K562 (cell line): ENCODE measurements around the gene CRABP2. TPM values are rescaled to one million over a fixed set of nuclear protein-coding genes. Genes with fewer than 3 reads are reported as not detected.
A peak's percentile ranks its signal among the peaks of the same experiment; 100 is the strongest.

Experiments used
- ATAC-seq: fragments of 200-7000 bp; cut with Tn5 transposase; 3 replicates; pipeline ENCODE4 v1.9.1; 2020; ENCODE audit warnings: moderate library complexity
- BruUV-seq: library from RNA; stranded (reverse); fragments of 400-500 nt; replicated peaks from 2 replicates; lab custom pipeline; 2021; lab: Mats Ljungman, UMichigan
- CTCF ChIA-PET: fragments of 300-600 bp; formaldehyde crosslinking; extraction: SDS; loops from one replicate; lab custom pipeline; 2021; ENCODE audit warnings: low intra/inter-chr PET ratio; lab: Yijun Ruan, JAX
- POLR2A ChIA-PET: fragments of 300-600, 350-650 bp; sonication (Branson Sonifier 250); formaldehyde crosslinking; extraction: SDS; loops from one replicate; lab custom pipeline; 2021; ENCODE audit warnings: antibody characterized with exemption, inconsistent platforms; lab: Yijun Ruan, JAX
- DNase-seq, 4 experiments: peaks; one replicate each; pipeline versions ENCODE4 v3.0.0 to v3.0.0-alpha.2; 2011 to 2018; ENCODE audit warnings: low spot score in 3 of 4, mixed read lengths in 3 of 4; ENCODE audit errors: extremely low read depth in 1 of 4
- FAIRE-seq: peaks from 2 replicates; lab custom pipeline; 2011; peaks lifted over from hg19 to GRCh38; lab: Jason Lieb, UNC
- H2AFZ ChIP-seq: 2 replicates; pipeline ENCODE4 v1.6.0; 2011; ENCODE audit warnings: low read depth, low read length, control low read depth, inconsistent platforms
- H3K27ac ChIP-seq: fragments of 200-600 bp; 3 replicates; pipeline ENCODE4 v1.8.0; 2011; ENCODE audit warnings: low read depth, mild to moderate bottlenecking, control low read depth, inconsistent platforms, low read length, moderate library complexity, mixed read lengths; ENCODE audit errors: extremely low read depth
- H3K27me3 ChIP-seq, 2 experiments: fragments of 300-600 bp in 1 of 2; 2 replicates in 1 of 2; 3 replicates in 1 of 2; pipeline versions ENCODE4 v1.6.0 to v1.8.0; 2011; ENCODE audit warnings: inconsistent platforms in 2 of 2, low read length in 2 of 2, mild to moderate bottlenecking in 1 of 2, mixed read lengths in 1 of 2, moderate library complexity in 1 of 2; ENCODE audit not compliant: control insufficient read depth in 2 of 2, insufficient read depth in 2 of 2
- H3K36me3 ChIP-seq: fragments of 300-600 bp; 3 replicates; pipeline ENCODE4 v1.8.0; 2011; ENCODE audit warnings: mild to moderate bottlenecking, low read length, inconsistent platforms; ENCODE audit not compliant: control insufficient read depth, insufficient read depth
- H3K4me1 ChIP-seq, 2 experiments: fragments of 200-600 bp in 1 of 2; replicated peaks in 1 of 2; 2 replicates in 1 of 2; 3 replicates in 1 of 2; pipeline versions ENCODE4 v1.5.1 to v1.8.0; 2011; ENCODE audit warnings: inconsistent platforms in 2 of 2, low read length in 2 of 2, mild to moderate bottlenecking in 1 of 2, mixed read lengths in 1 of 2, moderate library complexity in 1 of 2; ENCODE audit not compliant: control insufficient read depth in 2 of 2, insufficient read depth in 2 of 2
- H3K4me2 ChIP-seq: 2 replicates; pipeline ENCODE4 v1.6.1; 2011; ENCODE audit warnings: low read length, control low read depth, inconsistent platforms, mixed read lengths; ENCODE audit not compliant: insufficient read depth
- H3K4me3 ChIP-seq: fragments of 200-600 bp; sonication (generic), shearing (Covaris generic); 2 replicates; pipeline ENCODE4 v1.5.1; 2016; ENCODE audit warnings: control low read depth, inconsistent platforms
- H3K79me2 ChIP-seq: fragments of 200-600 bp; 3 replicates; pipeline ENCODE4 v1.8.0; 2011; ENCODE audit warnings: low read length, inconsistent platforms; ENCODE audit not compliant: control insufficient read depth, insufficient read depth
- H3K9ac ChIP-seq, 2 experiments: 2 replicates each; pipeline versions ENCODE4 v1.6.0 to v1.6.1; 2011; ENCODE audit warnings: low read depth in 2 of 2, low read length in 2 of 2, control low read depth in 1 of 2, inconsistent platforms in 1 of 2, mild to moderate bottlenecking in 1 of 2, mixed read lengths in 1 of 2; ENCODE audit not compliant: insufficient read depth in 1 of 2
- H3K9me1 ChIP-seq: one replicate; pipeline ENCODE4 v1.6.0; 2011; ENCODE audit warnings: inconsistent platforms, mild to moderate bottlenecking, low read length, moderate library complexity; ENCODE audit not compliant: control insufficient read depth, insufficient read depth
- H3K9me3 ChIP-seq: replicated peaks from 2 replicates; pipeline ENCODE4 v1.5.1; 2011; ENCODE audit warnings: low read depth, low read length, inconsistent platforms; ENCODE audit not compliant: control insufficient read depth, insufficient read depth
- H4K20me1 ChIP-seq: replicated peaks from 2 replicates; pipeline ENCODE4 v1.6.1; 2011; ENCODE audit warnings: low read length, inconsistent platforms, mixed read lengths; ENCODE audit not compliant: control insufficient read depth, insufficient read depth
- DDX20 ChIP-seq: fragments of 450-650 bp; IDR thresholded peaks from 2 replicates; pipeline ENCODE4 v1.6.1; 2016; ENCODE audit warnings: missing genetic modification characterization, low read depth, mild to moderate bottlenecking, missing compliant biosample characterization, moderate library complexity
- FIP1L1 ChIP-seq: fragments of 200-400 bp; formaldehyde crosslinking; IDR thresholded peaks from 2 replicates; pipeline ENCODE4 v1.6.1; 2018; ENCODE audit warnings: mild to moderate bottlenecking, low read depth, low read length; ENCODE audit not compliant: poor library complexity, severe bottlenecking
- KAT8 ChIP-seq: fragments of 450-650 bp; IDR thresholded peaks from 2 replicates; pipeline ENCODE4 v1.6.1; 2016; ENCODE audit warnings: low read depth, mild to moderate bottlenecking
- LEF1 ChIP-seq: fragments of 450-650 bp; IDR thresholded peaks from 2 replicates; pipeline ENCODE4 v1.6.1; 2016; ENCODE audit warnings: mild to moderate bottlenecking
- MCM3 ChIP-seq: fragments of 450-650 bp; IDR thresholded peaks from 2 replicates; pipeline ENCODE4 v1.6.1; 2016
- PHF21A ChIP-seq: fragments of 450-650 bp; IDR thresholded peaks from 2 replicates; pipeline ENCODE4 v1.6.1; 2017; ENCODE audit warnings: low read depth, borderline replicate concordance
- RBFOX2 ChIP-seq: fragments of 200-400 bp; formaldehyde crosslinking; IDR thresholded peaks from 2 replicates; pipeline ENCODE4 v1.6.1; 2017; ENCODE audit warnings: low read depth, mild to moderate bottlenecking, low read length, moderate library complexity
- SMAD1 ChIP-seq: fragments of 150-350 bp; IDR thresholded peaks from 2 replicates; pipeline ENCODE4 v1.6.1; 2014; ENCODE audit warnings: low read length, low read depth; ENCODE audit not compliant: partially characterized antibody
- TAF9B ChIP-seq: fragments of 450-650 bp; IDR thresholded peaks from 2 replicates; pipeline ENCODE4 v1.6.1; 2018; ENCODE audit warnings: mild to moderate bottlenecking; ENCODE audit not compliant: partially characterized antibody
- TGIF2 ChIP-seq: sonication (generic); formaldehyde crosslinking; IDR thresholded peaks from 2 replicates; pipeline ENCODE4 v1.8.1; 2022; ENCODE audit warnings: mild to moderate bottlenecking, missing genetic modification reagents, moderate library complexity
- ZFP1 ChIP-seq: fragments of 450-650 bp; formaldehyde crosslinking; IDR thresholded peaks from 2 replicates; pipeline ENCODE4 v1.4.0; 2020; ENCODE audit warnings: mild to moderate bottlenecking, mixed read lengths
- ZNF224 ChIP-seq: sonication (generic); formaldehyde crosslinking; IDR thresholded peaks from 2 replicates; pipeline ENCODE4 v1.8.0; 2022; ENCODE audit warnings: mild to moderate bottlenecking, missing genetic modification reagents
- ZNF384 ChIP-seq: IDR thresholded peaks from 2 replicates; pipeline ENCODE4 v1.6.1; 2012; ENCODE audit warnings: low read depth, low read length, improper control_type of control experiment
- ZNF695 ChIP-seq: fragments of 450-650 bp; formaldehyde crosslinking; IDR thresholded peaks from 2 replicates; pipeline ENCODE4 v1.4.0; 2020; ENCODE audit warnings: mild to moderate bottlenecking, moderate library complexity
- WGBS: fragments of 100-300 bp; shearing (Covaris generic); methylation state at CpG from one replicate; pipeline ENCODE4 v1.1.6; 2016; ENCODE audit warnings: low coverage, mixed read lengths; ENCODE audit not compliant: insufficient coverage; ENCODE audit errors: missing lambda C conversion rate; 5-methylcytosine and 5-hydroxymethylcytosine counted together
- in situ Hi-C: fragments of 300-500 bp; cut with MboI; formaldehyde crosslinking; loops from 4 replicates; pipeline ENCODE4 v1.15.0; 2018; ENCODE audit warnings: inconsistent platforms, mixed read lengths
- intact Hi-C: fragments of 100-400 bp; cut with micrococcal nuclease; formaldehyde crosslinking; loops from 2 replicates; pipeline ENCODE4 v1.14.2; 2022
- polyA plus RNA-seq, 8 experiments: library from polyadenylated mRNA; depleted of rRNA in 4 of 8; stranded (reverse) in 5 of 8; unstranded in 3 of 8; fragments of >200 nt; fragmentation: Nextera tagmentation in 2 of 8; fragmentation: Illumina TruSeq in 1 of 8; extraction: Ambion mirVana in 2 of 8; extraction: Trizol in 1 of 8; gene quantifications; 2 replicates each; pipeline versions ENCODE4 v1.2.1 to v1.2.3, GENCODE V29; 2011 to 2014; ENCODE audit warnings: inconsistent platforms in 1 of 8, missing spikeins in 1 of 8
- total RNA-seq, 7 experiments: library from RNA; depleted of rRNA in 6 of 7; stranded (reverse); fragments of >200 nt in 6 of 7; fragmentation: Illumina TruSeq in 2 of 7; extraction: Trizol in 2 of 7; gene quantifications; 2 replicates each; pipeline versions ENCODE4 v1.2.1 to v1.2.3, GENCODE V29; 2011 to 2021; ENCODE audit warnings: low replicate concordance in 1 of 7
- TF ChIP-seq, protein P1 (sequence below): fragments of 450-650 bp; formaldehyde crosslinking; IDR thresholded peaks from 2 replicates; pipeline ENCODE4 v1.4.0; 2022; ENCODE audit warnings: missing genetic modification characterization
- TF ChIP-seq, protein P2 (sequence below): IDR thresholded peaks from 2 replicates; pipeline ENCODE4 v1.6.1; 2011; ENCODE audit not compliant: insufficient read length; ENCODE audit errors: extremely low read depth
- TF ChIP-seq, protein P3 (sequence below): sonication (generic); formaldehyde crosslinking; IDR thresholded peaks from 2 replicates; pipeline ENCODE4 v1.8.0; 2022; ENCODE audit warnings: missing genetic modification reagents, mild to moderate bottlenecking, moderate library complexity, borderline replicate concordance
- TF ChIP-seq, protein P4 (sequence below): fragments of 200-800 bp; sonication (Bioruptor generic); IDR thresholded peaks from 2 replicates; pipeline ENCODE4 v1.6.1; 2017; ENCODE audit warnings: missing genetic modification characterization, missing compliant biosample characterization

CRABP2 gene
- total and polyA plus RNA-seq, 9 of the 15 experiments (the other 6 are each of a cell fraction or from before 2014, with no cell fraction given) = 0.30 to 2.5 (median 0.82) TPM

DNA sequence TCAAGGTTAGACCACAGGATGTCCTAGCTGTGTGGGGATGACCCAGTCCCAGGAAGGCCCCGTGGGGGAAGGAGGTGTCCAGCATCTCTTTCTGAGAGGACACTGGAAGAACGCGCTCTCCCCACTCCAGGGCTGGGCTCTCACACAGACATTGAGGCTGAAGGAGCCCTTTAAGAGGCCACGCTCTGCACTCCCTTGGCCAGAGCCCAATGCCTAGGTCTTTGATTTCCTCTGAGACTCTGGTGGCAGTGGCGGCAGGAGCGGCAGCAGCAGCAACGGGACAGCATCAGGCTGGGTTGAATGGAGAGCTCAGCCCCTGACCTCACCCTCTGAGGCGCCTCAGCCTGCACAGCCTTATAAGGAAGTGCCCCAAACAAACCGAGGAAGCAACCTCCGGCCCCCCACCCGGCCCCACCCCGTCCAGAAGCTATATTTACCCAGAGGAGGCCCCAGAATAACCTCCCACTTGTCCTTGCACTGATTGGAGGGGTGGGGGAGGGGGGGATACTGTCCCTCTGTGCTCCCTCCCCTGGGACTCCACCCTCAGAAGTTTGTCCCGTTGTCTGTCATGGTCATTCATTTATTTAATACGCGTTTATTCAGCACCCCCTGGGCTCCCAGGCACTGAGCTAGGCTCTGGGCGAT, 40.5 kb downstream of the CRABP2 start:
- Histone ChIP-seq H3K4me2 (no peak overlapping the region), H3K9me3 (no peaks in the 10 kb centered on the region), H2AFZ (0 out of 2 replicates have a peak overlapping the region, but pooled peaks have one; percentile 7), H3K27me3 (no peaks in the 10 kb centered on the region), H3K79me2 (peaks cover 24% of the 10 kb centered on the region), H3K4me3 (no peak overlapping the region), H3K9me1 (no peaks in the 10 kb centered on the region), H3K27ac (peak overlapping the region; percentile 16; the same call in 1 of the 3 replicates), H3K36me3 (peaks cover 4% of the 10 kb centered on the region; the same call in 1 of the 3 replicates), H3K4me1 (peaks cover 45 to 76% of the 10 kb centered on the region in 2 experiments), H3K9ac (peak overlapping the region in 1 of 2 experiments; percentile 72; a peak in 2 of 4 replicates), H4K20me1 (no peaks in the 10 kb centered on the region)
- FAIRE-seq (no peak), DNase-seq (peak in 2 of 4 experiments; percentile 54 to 57), ATAC-seq (no peak)
- WGBS = 49% methylated on average over 16 of the region's 16 CpGs
- in situ Hi-C loops = no loop called here
- no TSS peak for BruUV-seq
- intact Hi-C loops = no loop called here
- CTCF ChIA-PET = no interaction called here
- POLR2A ChIA-PET = interaction anchor here (0.7 to 2.3 kb wide), 5 partner anchors 12 to 102 kb away, joined by 3 to 10 read pairs (median 3); partner anchors contain the start of genes ISG20L2, METTL25B, NES and PRCC
- TF ChIP-seq PHF21A = peak; percentile 98
- TF ChIP-seq RBFOX2 = peak; percentile 28; the same call in 1 of the 2 replicates
- no peak for TF ChIP-seq ZNF384
- TF ChIP-seq KAT8 = no peak
- TF ChIP-seq LEF1 = no peak
- TF ChIP-seq FIP1L1 = no peak
- no peak for TF ChIP-seq TGIF2
- TF ChIP-seq ZNF224 (CRISPR knock-in tag) = no peak
- TF ChIP-seq, protein P1, sequence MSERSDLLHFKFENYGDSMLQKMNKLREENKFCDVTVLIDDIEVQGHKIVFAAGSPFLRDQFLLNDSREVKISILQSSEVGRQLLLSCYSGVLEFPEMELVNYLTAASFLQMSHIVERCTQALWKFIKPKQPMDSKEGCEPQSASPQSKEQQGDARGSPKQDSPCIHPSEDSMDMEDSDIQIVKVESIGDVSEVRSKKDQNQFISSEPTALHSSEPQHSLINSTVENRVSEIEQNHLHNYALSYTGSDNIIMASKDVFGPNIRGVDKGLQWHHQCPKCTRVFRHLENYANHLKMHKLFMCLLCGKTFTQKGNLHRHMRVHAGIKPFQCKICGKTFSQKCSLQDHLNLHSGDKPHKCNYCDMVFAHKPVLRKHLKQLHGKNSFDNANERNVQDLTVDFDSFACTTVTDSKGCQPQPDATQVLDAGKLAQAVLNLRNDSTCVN (CRISPR knock-in tag) = no peak
- no peak for TF ChIP-seq ZNF695 (CRISPR knock-in tag)
- TF ChIP-seq ZFP1 (CRISPR knock-in tag) = no peak
- TF ChIP-seq DDX20 (tag) = no peak
- TF ChIP-seq, protein P2, sequence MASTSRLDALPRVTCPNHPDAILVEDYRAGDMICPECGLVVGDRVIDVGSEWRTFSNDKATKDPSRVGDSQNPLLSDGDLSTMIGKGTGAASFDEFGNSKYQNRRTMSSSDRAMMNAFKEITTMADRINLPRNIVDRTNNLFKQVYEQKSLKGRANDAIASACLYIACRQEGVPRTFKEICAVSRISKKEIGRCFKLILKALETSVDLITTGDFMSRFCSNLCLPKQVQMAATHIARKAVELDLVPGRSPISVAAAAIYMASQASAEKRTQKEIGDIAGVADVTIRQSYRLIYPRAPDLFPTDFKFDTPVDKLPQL = no peak
- TF ChIP-seq MCM3 = no peak
- peak; percentile 54 for TF ChIP-seq SMAD1
- TF ChIP-seq, protein P3, sequence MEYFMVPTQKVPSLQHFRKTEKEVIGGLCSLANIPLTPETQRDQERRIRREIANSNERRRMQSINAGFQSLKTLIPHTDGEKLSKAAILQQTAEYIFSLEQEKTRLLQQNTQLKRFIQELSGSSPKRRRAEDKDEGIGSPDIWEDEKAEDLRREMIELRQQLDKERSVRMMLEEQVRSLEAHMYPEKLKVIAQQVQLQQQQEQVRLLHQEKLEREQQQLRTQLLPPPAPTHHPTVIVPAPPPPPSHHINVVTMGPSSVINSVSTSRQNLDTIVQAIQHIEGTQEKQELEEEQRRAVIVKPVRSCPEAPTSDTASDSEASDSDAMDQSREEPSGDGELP (CRISPR knock-in tag) = no peak
- TF ChIP-seq, protein P4, sequence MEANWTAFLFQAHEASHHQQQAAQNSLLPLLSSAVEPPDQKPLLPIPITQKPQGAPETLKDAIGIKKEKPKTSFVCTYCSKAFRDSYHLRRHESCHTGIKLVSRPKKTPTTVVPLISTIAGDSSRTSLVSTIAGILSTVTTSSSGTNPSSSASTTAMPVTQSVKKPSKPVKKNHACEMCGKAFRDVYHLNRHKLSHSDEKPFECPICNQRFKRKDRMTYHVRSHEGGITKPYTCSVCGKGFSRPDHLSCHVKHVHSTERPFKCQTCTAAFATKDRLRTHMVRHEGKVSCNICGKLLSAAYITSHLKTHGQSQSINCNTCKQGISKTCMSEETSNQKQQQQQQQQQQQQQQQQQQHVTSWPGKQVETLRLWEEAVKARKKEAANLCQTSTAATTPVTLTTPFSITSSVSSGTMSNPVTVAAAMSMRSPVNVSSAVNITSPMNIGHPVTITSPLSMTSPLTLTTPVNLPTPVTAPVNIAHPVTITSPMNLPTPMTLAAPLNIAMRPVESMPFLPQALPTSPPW (CRISPR knock-in tag) = peak; percentile 73
- no peak for TF ChIP-seq TAF9B
